GM21381 (cell line): Measurements from ENCODE around the gene RAB17.
"Not testable (repeated sequence)": the region's sequence is repeated elsewhere in the genome, so short reads cannot be mapped to it uniquely, and the experiment has no call there.

Source experiments
- ATAC-seq: cut with Tn5 transposase; IDR thresholded peaks from one replicate; pipeline ENCODE4 v1.9.1; 2021; ENCODE audit warnings: mild to moderate bottlenecking, moderate library complexity; ENCODE audit not compliant: unreplicated experiment

RAB17 gene

DNA sequence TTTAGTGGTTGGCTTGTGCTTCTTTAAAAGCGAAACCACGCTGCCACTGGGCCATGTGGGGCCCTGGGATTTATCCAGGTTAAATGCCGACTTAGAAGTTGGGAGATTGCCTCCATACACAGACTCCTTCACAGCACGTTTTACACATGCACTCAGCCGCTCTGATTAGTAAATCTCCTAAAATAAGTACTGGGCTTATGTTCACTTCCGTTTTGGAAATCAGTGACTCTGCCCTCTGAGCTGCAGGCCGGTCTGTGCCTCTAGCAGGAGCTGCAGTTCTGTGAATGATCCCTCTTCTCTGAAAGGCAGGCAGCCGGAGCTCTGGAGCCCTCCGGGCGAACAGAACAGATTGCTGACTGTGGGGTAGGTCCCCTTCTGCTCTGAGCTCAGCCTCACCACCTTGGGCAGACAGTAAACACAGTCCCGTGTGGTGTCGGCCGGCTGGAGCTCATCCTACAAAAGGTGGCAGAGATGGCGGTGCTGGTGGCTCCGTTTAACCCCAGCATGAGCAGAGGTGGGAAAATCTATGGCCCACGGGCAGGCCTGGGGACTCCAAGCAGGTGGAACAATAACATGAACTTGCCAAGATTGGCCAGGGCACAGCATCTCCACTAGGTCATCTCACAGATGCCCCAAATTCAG is 9.8 kb upstream of the RAB17 start:
- ATAC-seq: no peak

DNA sequence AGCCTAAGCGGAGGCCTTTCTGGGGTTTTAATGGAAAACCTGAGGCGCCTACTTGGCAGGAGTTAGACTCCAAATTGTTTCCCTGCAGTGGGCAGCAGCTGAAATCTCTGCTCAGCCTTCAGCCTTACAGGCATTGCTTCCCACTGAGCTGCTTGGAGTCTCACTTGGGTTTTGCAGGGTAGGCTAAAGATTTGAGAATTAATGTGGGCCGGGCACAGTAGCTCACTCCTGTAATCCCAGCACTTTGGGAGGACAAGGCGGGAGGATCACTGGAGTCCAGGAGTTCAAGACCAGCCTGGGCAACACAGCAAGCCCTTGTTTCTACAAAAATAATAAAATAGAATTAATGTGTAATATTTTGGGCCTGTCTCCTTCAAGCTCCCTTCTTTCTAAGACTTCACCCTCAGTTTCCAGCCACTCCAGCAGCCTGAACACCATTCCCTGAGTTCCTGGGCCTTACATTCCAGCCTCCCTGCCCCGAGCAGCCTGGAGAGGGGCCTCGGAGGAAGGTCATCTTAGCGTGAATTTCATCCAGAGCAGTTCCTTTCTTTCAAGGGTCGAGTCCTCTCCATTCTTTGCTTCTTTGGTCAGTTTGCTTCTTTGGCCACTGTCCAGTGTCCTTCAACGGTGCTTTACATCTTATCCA is 9.1 kb upstream of the RAB17 start:
- no peak for ATAC-seq

DNA sequence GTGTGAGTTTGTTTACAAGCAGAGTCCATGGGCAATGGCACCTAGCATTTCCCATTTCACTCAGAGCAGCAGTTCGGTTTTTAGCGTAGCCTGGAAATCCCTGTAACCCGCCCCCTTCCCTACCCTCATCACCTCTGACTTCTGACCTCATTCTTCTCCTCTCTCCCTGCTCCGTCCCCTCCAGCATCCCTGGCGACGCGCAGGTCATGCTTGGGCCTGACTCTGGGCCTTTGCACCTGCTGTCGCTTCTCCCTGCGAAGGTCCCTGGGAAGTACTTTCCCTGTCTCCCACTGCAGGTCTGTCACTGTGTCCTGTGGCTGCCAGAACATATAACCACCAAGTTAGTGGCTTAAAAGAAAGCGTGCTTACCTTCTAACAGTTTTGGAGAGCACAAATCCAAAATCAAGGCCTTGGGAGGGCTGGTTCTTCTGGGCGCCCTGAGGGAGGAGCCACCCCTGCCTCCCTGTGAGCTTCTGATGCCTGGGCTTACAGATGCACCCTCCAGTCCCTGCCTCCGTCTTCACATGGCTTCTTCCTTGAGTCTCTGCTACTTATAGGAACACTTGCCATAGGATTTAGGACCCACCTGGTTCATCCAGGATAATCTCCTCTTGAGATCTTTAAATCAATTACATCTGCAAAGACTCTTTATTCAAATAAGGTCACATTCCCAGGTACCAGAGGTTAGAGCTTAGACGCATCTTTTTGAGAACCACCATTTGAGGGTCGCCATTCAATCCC is 8.1 kb upstream of the RAB17 start:
- ATAC-seq: no peak

GRCh38 chr2:237597196-237598145 is 6.9 kb upstream of the RAB17 start:
- no peak for ATAC-seq

DNA sequence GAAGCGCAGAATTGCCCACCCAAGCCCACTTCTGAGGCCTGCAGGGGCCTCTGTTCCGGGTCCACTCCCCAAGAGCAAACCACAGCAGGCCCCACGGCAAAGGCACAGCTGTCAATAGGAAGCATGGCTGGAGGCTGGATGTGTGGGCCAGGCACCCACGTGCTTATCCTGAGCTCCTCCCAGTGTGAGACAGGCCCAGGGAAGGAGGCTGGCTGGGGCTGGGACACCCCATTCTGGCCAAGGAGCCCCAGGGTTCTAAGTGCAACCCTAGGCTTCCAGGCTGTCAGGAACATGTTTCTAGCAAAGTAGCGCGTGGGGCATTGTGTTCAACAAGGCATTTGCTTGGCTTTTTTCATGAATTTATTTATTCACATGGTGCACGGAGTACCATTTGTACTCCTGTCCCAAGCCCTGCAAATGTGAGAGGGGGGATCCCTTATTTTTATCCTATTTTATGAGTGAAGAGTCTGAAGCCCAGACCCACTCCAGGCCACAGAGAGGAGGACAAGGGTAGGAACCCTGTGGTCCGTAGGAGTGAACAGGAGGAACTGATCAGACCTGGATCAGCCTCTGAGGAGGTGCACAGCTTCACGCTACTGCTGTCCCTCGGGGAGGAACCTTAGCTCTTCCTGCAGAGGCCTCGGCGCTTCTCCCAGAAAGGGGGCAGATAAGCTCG is 6.1 kb upstream of the RAB17 start:
- ATAC-seq: no peak

- not testable (repeated sequence) for ATAC-seq
These were observed 5.4 kb upstream of the RAB17 start for GRCh38 chr2:237595829-237596519.

DNA sequence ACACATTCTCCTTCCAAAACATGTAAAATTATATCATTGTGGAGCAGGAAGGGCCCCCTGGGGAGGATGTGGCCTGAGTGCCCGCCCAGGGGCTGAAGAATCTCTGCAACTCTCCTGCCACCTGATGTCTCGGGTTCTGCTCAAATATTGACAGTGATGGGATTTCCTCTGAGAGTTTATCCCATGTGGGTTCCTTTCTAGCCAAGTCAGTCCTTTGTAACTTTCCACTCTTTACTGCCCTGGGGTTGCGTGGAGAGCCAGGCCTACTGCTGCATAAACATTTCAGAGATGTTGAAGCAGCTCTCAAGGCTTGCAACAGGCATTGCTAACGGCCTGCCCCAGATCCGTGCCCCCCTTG is 4.0 kb upstream of the RAB17 start:
- no peak for ATAC-seq

GRCh38 chr2:237593596-237594320 is 3.2 kb upstream of the RAB17 start:
- no peak for ATAC-seq

DNA sequence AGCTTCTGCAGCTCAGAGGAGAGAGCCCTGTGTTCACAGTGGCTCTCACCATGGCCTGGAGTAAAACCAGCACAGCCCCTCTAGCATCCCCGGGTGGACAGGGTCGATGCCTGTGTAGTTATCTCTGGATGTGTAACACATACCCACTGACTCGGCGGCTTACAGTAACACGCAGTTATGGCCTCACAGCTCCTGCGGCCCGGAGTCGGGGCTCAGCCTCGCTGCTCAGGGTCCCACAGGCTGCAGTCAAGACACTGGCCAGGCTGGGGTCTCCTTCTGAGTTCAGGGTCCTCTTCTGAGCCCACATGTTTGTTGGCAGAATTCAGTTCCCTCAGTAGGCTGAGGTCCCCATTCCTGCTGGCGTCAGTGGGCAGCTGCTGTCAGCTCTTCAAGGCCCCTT is 2.5 kb upstream of the RAB17 start:
- ATAC-seq: no peak

- ATAC-seq: no peak
These were observed 2.0 kb upstream of the RAB17 start for GRCh38 chr2:237592425-237592980.

- no peak for ATAC-seq
These were observed 777 bp upstream of the RAB17 start for GRCh38 chr2:237591141-237591881.

DNA sequence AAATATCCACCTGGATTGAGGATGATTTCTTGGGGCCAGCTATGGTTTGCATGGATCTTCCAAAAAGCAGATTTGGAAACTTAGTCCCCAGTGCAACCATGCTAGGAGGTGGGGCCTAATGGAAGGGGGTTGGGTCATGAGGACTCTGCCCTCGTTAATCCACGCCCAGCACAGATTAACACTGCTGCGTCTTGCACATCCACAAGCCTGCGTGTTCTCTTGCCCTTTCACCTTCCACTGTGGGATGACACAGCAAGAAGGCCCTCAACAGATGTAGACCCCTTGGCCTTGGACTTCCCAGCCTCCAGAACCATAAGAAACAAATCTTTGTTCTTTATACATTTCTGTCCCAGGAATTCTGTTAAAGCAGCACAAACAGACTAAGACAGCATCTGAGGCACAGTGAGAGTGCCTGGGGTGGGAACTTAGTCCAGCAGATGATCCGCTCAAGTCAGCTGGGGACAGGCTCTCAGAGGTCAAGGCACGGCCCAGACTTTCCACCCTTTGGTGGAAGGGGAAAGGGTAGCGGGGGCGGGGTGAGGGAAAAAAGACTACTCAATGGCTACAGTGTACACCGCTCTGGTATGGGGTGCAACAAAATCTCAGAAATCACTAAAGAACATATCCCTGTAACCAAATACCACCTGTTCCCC is 2.4 kb downstream of the RAB17 start:
- ATAC-seq: no peak

DNA sequence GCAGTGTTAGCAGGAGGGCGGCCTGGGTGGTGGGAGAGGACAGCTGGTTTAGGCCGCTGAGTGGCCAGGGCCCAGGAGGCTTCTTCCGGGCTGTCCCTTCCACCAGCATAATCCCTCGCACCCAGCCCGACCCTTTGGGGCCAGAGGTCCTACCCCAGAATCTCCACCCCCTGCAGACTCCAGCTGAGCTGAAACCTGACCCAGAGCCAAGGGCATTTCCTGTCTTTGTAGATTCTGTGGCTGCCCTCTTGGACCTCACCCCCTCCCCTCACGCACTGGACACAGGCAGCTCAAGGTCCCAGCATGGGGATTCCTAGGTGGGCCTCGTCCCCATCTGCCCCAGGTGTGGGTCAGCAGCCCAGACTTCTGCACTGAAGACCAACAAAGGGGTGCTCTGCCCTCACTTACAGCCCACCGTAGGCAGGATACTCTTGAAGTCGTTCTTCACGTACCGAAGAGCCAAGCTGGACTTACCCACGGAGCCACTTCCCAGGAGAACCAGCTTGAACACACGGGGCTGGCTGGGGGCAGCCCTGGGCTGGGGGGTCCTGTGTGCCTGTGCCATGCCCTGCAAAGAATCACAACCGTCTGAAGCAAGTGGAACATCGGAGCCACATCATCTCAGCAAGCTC is 4.8 kb downstream of the RAB17 start:
- no peak for ATAC-seq

- no peak for ATAC-seq
These were observed 6.9 kb downstream of the RAB17 start for GRCh38 chr2:237583385-237584295.

DNA sequence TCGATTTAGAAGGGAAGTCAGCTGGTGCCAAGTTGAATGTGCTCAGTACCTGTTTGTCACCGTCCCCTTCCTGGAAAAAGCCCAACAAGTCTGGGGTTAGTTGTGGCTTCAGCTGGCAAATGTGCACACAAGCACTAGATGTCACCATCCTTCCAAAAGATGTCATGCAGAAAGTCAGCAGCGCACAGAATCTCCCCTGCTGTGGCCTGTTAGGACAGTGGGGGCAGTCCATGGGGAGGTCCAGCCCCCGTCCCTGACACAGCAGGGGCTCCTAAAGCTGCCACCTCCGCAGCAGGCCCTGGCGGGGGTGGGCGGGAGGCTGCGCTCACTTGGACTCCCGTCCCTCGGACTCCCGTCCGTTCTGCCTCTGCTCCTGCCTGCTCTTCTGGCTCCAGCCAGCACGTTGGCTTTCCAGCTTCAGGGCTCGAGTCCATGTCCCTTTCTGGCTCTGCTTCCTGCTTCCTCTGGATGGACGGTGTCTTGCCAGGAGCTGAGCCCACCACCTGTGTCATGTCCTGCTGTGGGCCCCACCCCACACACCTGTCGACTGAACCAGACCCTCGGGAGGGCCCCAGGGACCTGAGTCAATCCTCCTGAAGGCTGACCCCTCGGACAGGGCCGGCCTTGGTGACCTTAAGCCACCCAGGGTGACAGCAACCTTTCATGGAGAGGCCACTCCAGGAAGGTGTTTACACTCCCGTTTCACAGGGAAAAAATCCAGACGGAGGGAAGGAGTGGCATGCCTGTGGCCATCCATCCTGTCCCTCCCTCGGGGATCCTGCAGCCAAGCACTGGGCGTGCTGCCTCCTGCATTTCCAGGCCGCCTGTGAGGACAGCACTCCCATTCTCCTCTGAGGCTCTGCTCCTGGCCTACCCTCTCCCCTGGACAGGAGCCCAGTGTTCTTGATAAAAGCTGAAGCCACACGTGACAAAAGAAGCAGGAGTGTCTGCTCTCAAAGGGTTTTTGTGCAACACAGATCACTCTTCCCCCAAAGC is 8.5 kb downstream of the RAB17 start:
- ATAC-seq: no peak
